Left ventricle myocardium inferior (tissue), 1 donor: ENCODE measurements around the gene ADD2. TPM values are rescaled to one million over a fixed set of nuclear protein-coding genes. Genes with fewer than 3 reads are reported as not detected.

ENCODE experiments used
- DNase-seq: peaks from one replicate; pipeline ENCODE4 v3.0.0-alpha.2; 2020
- H3K27ac ChIP-seq: fragments of 200-600 bp; replicated peaks from 2 replicates; pipeline ENCODE4 v1.8.0; 2021
- H3K27me3 ChIP-seq: fragments of 200-600 bp; 2 replicates; pipeline ENCODE4 v1.8.0; 2021; ENCODE audit warnings: low read depth
- H3K36me3 ChIP-seq: fragments of 200-600 bp; 2 replicates; pipeline ENCODE4 v1.8.0; 2021
- H3K4me1 ChIP-seq: fragments of 200-600 bp; 2 replicates; pipeline ENCODE4 v1.8.0; 2021
- H3K4me3 ChIP-seq: fragments of 200-600 bp; 2 replicates; pipeline ENCODE4 v1.8.0; 2021; ENCODE audit warnings: mild to moderate bottlenecking, moderate library complexity
- H3K9me3 ChIP-seq: fragments of 200-600 bp; replicated peaks from 2 replicates; pipeline ENCODE4 v1.8.0; 2021
- intact Hi-C: fragments of 100-400 bp; cut with micrococcal nuclease; formaldehyde crosslinking; loops from one replicate; pipeline ENCODE4 v1.11.0; 2022
- total RNA-seq: library from RNA; stranded (reverse); fragmentation: NEBNext Ultra II Directional; extraction: Animal tissue kit (Norgen Biotek cat#: 25700); gene quantifications from one replicate; pipeline ENCODE4 v1.2.1, GENCODE V29; 2021
- TF ChIP-seq, protein P1 (sequence below): fragments of 200-600 bp; IDR thresholded peaks from 2 replicates; pipeline ENCODE4 v1.8.0; 2021; ENCODE audit warnings: antibody characterized with exemption, mild to moderate bottlenecking, borderline replicate concordance
- donor health status: DM: no; HTN: yes; CAD: no; lungs with severe emphysema.

The ADD2 gene
- total RNA-seq, 1 donor from 2014 or later = 2.7 TPM

DNA sequence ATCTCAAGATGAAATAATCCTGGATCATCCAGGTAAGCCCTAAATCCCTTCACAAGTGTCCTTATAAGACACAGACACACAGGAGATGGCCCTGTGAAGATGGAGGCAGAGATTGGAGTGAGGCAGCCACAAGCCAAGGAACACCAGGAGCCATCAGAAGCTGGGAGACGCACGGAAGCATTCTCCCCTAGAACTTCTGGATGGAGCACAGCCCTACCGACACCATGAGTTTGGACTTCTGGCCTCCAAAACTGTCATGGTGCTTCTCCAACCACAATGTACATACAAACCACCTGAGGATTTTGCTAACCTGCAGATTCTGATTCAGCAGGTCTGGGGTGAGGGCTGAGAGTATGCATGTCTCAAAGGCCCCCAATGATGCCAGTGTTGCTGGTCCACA is 42.5 kb downstream of the ADD2 start:
- intact Hi-C loops = no loop called here
- TF ChIP-seq, protein P1, sequence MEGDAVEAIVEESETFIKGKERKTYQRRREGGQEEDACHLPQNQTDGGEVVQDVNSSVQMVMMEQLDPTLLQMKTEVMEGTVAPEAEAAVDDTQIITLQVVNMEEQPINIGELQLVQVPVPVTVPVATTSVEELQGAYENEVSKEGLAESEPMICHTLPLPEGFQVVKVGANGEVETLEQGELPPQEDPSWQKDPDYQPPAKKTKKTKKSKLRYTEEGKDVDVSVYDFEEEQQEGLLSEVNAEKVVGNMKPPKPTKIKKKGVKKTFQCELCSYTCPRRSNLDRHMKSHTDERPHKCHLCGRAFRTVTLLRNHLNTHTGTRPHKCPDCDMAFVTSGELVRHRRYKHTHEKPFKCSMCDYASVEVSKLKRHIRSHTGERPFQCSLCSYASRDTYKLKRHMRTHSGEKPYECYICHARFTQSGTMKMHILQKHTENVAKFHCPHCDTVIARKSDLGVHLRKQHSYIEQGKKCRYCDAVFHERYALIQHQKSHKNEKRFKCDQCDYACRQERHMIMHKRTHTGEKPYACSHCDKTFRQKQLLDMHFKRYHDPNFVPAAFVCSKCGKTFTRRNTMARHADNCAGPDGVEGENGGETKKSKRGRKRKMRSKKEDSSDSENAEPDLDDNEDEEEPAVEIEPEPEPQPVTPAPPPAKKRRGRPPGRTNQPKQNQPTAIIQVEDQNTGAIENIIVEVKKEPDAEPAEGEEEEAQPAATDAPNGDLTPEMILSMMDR = no peak
- no peak overlapping the region for H3K27ac ChIP-seq
- DNase-seq = no peak
- no peaks in the 10 kb centered on the region for H3K36me3 ChIP-seq
- H3K9me3 ChIP-seq = no peaks in the 10 kb centered on the region
- H3K27me3 ChIP-seq = peaks cover 5% of the 10 kb centered on the region
- H3K4me1 ChIP-seq = no peaks in the 10 kb centered on the region
- H3K4me3 ChIP-seq = no peak overlapping the region

DNA sequence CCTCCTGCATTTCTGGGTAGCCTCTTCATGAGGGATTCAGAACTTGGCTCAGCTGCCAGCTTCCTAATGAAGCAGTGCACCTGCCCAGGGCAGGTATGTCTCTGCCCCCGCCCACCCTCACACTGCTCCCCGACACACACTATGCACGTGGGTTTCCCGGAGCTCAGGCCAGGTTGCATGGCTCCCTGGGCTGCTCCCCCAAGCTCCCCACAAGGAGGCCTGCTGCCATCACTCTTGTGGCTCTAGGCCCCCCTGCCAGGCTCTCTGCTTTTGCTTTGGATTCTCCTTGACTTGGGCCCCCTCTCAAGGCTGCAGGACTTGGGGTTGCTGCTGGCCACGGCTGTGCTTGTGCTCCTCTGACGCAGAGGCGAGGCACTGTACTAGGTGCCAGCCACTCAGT is 43.6 kb downstream of the ADD2 start:
- Histone ChIP-seq H3K27ac (no peak overlapping the region), H3K27me3 (peaks cover 5% of the 10 kb centered on the region), H3K36me3 (no peaks in the 10 kb centered on the region), H3K4me1 (no peaks in the 10 kb centered on the region), H3K4me3 (no peak overlapping the region), H3K9me3 (no peaks in the 10 kb centered on the region)
- DNase-seq = no peak
- intact Hi-C loops = no loop called here
- TF ChIP-seq, protein P1 = no peak

DNA sequence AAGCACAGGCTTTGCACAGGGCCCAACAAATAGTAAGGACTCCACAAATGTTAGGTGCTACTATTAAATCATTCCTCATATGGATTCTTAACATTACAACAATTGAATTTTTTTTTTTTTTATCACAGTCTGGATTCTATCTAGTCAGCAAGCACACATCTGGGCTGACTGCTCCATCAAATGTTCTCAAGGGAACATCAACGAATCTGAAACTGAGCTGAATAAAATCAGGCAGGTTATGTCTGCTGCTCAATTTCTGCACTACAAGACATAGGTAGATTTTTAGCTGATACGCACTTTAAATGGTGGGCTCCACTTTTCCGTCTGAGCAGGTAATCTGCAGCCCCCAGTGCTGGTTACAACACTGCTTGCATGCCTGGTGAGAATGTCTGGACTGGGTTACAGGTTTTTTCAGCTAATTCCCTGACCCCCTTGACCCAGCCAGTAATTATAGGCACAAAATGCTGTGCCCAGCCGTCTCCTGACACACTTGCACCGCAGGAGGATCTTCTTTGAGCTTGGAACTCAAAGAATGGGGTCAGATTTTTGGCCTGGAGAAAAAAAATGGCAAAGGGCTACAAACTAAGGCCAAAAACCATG is 44.6 kb downstream of the ADD2 start:
- Histone ChIP-seq H3K27ac (no peak overlapping the region), H3K9me3 (no peaks in the 10 kb centered on the region), H3K4me1 (no peaks in the 10 kb centered on the region), H3K36me3 (no peaks in the 10 kb centered on the region), H3K4me3 (no peak overlapping the region), H3K27me3 (peaks cover 5% of the 10 kb centered on the region)
- TF ChIP-seq, protein P1 = no peak
- DNase-seq = no peak
- intact Hi-C loops = no loop called here

DNA sequence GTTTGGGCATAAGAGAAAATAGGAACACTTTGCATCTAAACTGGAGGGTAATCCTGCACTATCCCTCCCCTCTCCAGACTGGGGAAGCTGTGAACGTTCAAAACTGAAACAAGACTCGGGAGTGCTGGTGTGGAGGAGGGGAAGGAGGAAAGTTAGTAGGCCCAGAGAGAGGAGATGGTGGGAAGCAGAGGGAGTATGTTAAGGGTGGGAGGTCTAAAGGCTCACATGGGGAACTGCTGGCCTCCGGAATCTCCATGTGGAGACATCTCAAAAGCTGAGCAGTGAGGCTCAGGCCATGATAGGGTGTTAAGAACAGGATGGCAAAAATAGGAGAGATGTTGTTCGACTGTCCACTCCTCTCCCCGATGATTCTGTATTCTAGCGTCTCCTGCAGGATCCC is 47.9 kb downstream of the ADD2 start:
- intact Hi-C loops = no loop called here
- Histone ChIP-seq H3K4me3 (no peak overlapping the region), H3K9me3 (no peaks in the 10 kb centered on the region), H3K27ac (no peak overlapping the region), H3K27me3 (no peaks in the 10 kb centered on the region), H3K4me1 (no peaks in the 10 kb centered on the region), H3K36me3 (no peaks in the 10 kb centered on the region)
- no peak for DNase-seq
- TF ChIP-seq, protein P1 = no peak

DNA sequence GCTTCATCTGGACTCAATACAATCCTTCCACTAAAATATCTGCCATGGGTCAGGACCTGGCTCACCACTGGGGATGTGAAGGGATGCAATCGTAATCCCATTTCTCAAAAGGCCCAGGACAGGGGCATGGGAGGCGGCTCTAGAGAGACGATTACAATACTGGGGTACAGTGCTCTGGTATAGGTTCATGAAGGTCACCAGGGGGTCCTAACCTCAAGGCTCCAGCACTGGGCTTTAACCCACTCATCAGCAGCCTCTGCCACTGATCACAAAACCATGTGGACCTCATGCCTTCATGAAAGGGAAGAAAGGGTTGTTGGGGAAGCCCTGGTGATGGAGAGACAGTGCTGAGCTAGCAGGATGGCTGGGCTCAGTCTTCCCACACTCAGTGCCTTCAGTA is 48.8 kb downstream of the ADD2 start:
- H3K9me3 ChIP-seq = no peaks in the 10 kb centered on the region
- DNase-seq = no peak
- H3K4me1 ChIP-seq = no peaks in the 10 kb centered on the region
- H3K27me3 ChIP-seq = no peaks in the 10 kb centered on the region
- TF ChIP-seq, protein P1 = no peak
- no peak overlapping the region for H3K4me3 ChIP-seq
- no peak overlapping the region for H3K27ac ChIP-seq
- no peaks in the 10 kb centered on the region for H3K36me3 ChIP-seq
- intact Hi-C loops = no loop called here
